Neural progenitor cell (in vitro differentiated cells): ENCODE data around the gene MRPS9. TPM values are rescaled to one million over a fixed set of nuclear protein-coding genes. Genes with fewer than 3 reads are reported as not detected.

Experiments
- DNase-seq: peaks from one replicate; pipeline ENCODE4 v3.0.0-alpha.2; 2016; ENCODE audit warnings: low spot score
- H2AFZ ChIP-seq: fragments of 200-600 bp; sonication (generic); replicated peaks from 2 replicates; pipeline ENCODE4 v1.6.1; 2016; ENCODE audit warnings: antibody characterized with exemption
- H3F3A ChIP-seq: fragments of 200-600 bp; sonication (generic); 2 replicates; pipeline ENCODE4 v1.6.1; 2016; ENCODE audit warnings: antibody characterized with exemption, low read depth
- H3K27ac ChIP-seq: fragments of 200-600 bp; sonication (generic); 2 replicates; pipeline ENCODE4 v1.5.1; 2016; ENCODE audit warnings: mild to moderate bottlenecking
- H3K27me3 ChIP-seq: fragments of 200-600 bp; sonication (generic); 2 replicates; pipeline ENCODE4 v1.6.1; 2016; ENCODE audit warnings: mild to moderate bottlenecking, moderate library complexity
- H3K36me3 ChIP-seq: fragments of 200-600 bp; sonication (generic); 2 replicates; pipeline ENCODE4 v1.5.1; 2016
- H3K4me1 ChIP-seq: fragments of 200-600 bp; sonication (generic); 2 replicates; pipeline ENCODE4 v1.6.1; 2016; ENCODE audit warnings: mixed run types
- H3K4me2 ChIP-seq: fragments of 200-600 bp; sonication (generic); 2 replicates; pipeline ENCODE4 v1.6.1; 2016
- H3K4me3 ChIP-seq: fragments of 200-600 bp; sonication (generic); 2 replicates; pipeline ENCODE4 v1.5.1; 2016
- H3K79me2 ChIP-seq: fragments of 200-600 bp; sonication (generic); 2 replicates; pipeline ENCODE4 v1.6.1; 2016; ENCODE audit warnings: low read depth
- H3K9ac ChIP-seq: fragments of 200-600 bp; sonication (generic); 2 replicates; pipeline ENCODE4 v1.6.1; 2016
- H3K9me3 ChIP-seq: fragments of 200-600 bp; sonication (generic); 2 replicates; pipeline ENCODE4 v1.5.1; 2016; ENCODE audit warnings: low read depth
- H4K20me1 ChIP-seq: fragments of 200-600 bp; sonication (generic); 2 replicates; pipeline ENCODE4 v1.6.1; 2016; ENCODE audit warnings: low read depth
- H3K27ac Mint-ChIP-seq: 3 replicates; pipeline ENCODE4 v1.8.0; 2021; ENCODE audit warnings: mixed read lengths
- H3K27me3 Mint-ChIP-seq: 2 replicates; pipeline ENCODE4 v1.8.0; 2022; ENCODE audit warnings: low read depth, mild to moderate bottlenecking, inconsistent platforms, moderate library complexity, mixed read lengths; ENCODE audit not compliant: insufficient read depth
- H3K36me3 Mint-ChIP-seq: 3 replicates; pipeline ENCODE4 v1.8.0; 2021; ENCODE audit warnings: mixed read lengths
- H3K4me1 Mint-ChIP-seq: 3 replicates; pipeline ENCODE4 v1.8.0; 2021; ENCODE audit warnings: mixed read lengths
- H3K4me3 Mint-ChIP-seq: 3 replicates; pipeline ENCODE4 v1.8.0; 2021; ENCODE audit warnings: mild to moderate bottlenecking, moderate library complexity, mixed read lengths
- H3K9me3 Mint-ChIP-seq: 3 replicates; pipeline ENCODE4 v1.8.0; 2020; ENCODE audit warnings: mixed read lengths
- EZH2 ChIP-seq: fragments of 200-600 bp; sonication (generic); IDR thresholded peaks from 2 replicates; pipeline ENCODE4 v1.6.1; 2017; ENCODE audit warnings: antibody characterized with exemption, mild to moderate bottlenecking, moderate library complexity
- EZH2phosphoT487 ChIP-seq: fragments of 200-600 bp; sonication (generic); IDR thresholded peaks from 2 replicates; pipeline ENCODE4 v1.6.1; 2017; ENCODE audit warnings: antibody characterized with exemption
- total RNA-seq: library from RNA; depleted of rRNA; stranded (reverse); fragments of >200 nt; gene quantifications from 2 replicates; pipeline ENCODE4 v1.2.3, GENCODE V29; 2015; ENCODE audit warnings: low replicate concordance
- TF ChIP-seq, protein P1 (sequence below): fragments of 200-600 bp; sonication (generic); IDR thresholded peaks from 2 replicates; pipeline ENCODE4 v1.5.1; 2017; ENCODE audit warnings: antibody characterized with exemption, mild to moderate bottlenecking

Gene MRPS9
- total RNA-seq, 1 donor from 2014 or later, result 78.0 TPM

DNA sequence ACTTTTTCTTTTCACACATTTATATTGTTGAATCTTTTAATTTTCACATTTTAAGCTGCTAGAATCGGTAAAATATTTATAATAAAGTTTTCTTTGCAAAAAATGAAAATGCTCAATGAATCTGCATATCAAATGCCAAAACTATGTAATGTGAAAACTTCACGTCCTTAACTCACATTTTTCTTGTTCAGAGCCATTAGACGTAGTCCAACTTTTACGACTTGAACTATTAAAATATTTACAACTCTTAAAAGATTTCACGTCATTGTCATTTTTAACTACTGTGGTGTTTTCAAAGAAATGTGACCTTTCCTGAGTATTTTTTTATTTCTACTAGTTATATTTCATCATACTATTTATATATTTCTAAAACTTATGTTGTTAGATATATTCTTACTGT lies 54.9 kb downstream of the MRPS9 start:
- no peak overlapping the region for H3K4me2 ChIP-seq
- H3K27me3 ChIP-seq, result no peaks in the 10 kb centered on the region
- H3K36me3 ChIP-seq, result peaks cover 30% of the 10 kb centered on the region
- no peak overlapping the region for H3K27ac Mint-ChIP-seq
- no peaks in the 10 kb centered on the region for H3F3A ChIP-seq
- no peak overlapping the region for H3K4me3 Mint-ChIP-seq
- no peak overlapping the region for H3K9ac ChIP-seq
- H3K4me1 Mint-ChIP-seq, result no peaks in the 10 kb centered on the region
- peaks cover 5% of the 10 kb centered on the region for H3K36me3 Mint-ChIP-seq
- no peak for DNase-seq
- no peaks in the 10 kb centered on the region for H3K9me3 Mint-ChIP-seq
- no peaks in the 10 kb centered on the region for H3K9me3 ChIP-seq
- no peaks in the 10 kb centered on the region for H3K4me1 ChIP-seq
- no peak overlapping the region for H2AFZ ChIP-seq
- no peaks in the 10 kb centered on the region for H3K79me2 ChIP-seq
- no peak overlapping the region for H3K27ac ChIP-seq
- H3K27me3 Mint-ChIP-seq, result no peaks in the 10 kb centered on the region
- H3K4me3 ChIP-seq, result no peak overlapping the region
- TF ChIP-seq EZH2phosphoT487, result no peak
- TF ChIP-seq EZH2, result no peak
- TF ChIP-seq, protein P1, sequence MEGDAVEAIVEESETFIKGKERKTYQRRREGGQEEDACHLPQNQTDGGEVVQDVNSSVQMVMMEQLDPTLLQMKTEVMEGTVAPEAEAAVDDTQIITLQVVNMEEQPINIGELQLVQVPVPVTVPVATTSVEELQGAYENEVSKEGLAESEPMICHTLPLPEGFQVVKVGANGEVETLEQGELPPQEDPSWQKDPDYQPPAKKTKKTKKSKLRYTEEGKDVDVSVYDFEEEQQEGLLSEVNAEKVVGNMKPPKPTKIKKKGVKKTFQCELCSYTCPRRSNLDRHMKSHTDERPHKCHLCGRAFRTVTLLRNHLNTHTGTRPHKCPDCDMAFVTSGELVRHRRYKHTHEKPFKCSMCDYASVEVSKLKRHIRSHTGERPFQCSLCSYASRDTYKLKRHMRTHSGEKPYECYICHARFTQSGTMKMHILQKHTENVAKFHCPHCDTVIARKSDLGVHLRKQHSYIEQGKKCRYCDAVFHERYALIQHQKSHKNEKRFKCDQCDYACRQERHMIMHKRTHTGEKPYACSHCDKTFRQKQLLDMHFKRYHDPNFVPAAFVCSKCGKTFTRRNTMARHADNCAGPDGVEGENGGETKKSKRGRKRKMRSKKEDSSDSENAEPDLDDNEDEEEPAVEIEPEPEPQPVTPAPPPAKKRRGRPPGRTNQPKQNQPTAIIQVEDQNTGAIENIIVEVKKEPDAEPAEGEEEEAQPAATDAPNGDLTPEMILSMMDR, result no peak
- no peaks in the 10 kb centered on the region for H4K20me1 ChIP-seq

DNA sequence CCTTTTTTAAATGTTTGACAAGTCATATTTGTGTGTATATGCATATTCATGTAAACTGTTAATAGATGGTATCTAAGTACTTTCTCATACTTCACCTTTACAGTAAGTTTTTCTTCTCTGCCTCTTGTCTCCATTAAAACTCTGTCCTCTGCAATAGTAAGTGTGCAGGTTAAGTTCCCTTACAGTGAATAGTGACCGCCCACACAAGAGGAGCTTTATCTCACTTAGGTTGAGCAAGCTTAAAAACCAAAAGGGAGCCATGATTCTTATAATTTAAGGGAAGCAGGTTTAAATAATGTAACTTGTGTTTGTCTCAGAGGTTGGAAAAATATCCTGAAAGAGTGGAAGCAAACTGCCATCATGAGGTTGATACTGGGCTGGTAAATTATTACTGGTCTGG lies 61.3 kb downstream of the MRPS9 start:
- H3K27me3 ChIP-seq, result no peaks in the 10 kb centered on the region
- H3K9ac ChIP-seq, result no peak overlapping the region
- H3K4me1 ChIP-seq, result peaks cover 11% of the 10 kb centered on the region
- H3K4me3 ChIP-seq, result no peak overlapping the region
- Mint-ChIP-seq H3K9me3 (no peaks in the 10 kb centered on the region), H3K27me3 (no peaks in the 10 kb centered on the region), H3K4me3 (no peak overlapping the region), H3K27ac (no peak overlapping the region), H3K4me1 (peaks cover 20% of the 10 kb centered on the region), H3K36me3 (peaks cover 16% of the 10 kb centered on the region)
- no peak for DNase-seq
- H3K9me3 ChIP-seq, result no peaks in the 10 kb centered on the region
- TF ChIP-seq EZH2phosphoT487, result no peak
- TF ChIP-seq, protein P1, result no peak
- no peak for TF ChIP-seq EZH2
- H3F3A ChIP-seq, result no peaks in the 10 kb centered on the region
- no peak overlapping the region for H2AFZ ChIP-seq
- no peaks in the 10 kb centered on the region for H4K20me1 ChIP-seq
- no peak overlapping the region for H3K4me2 ChIP-seq
- H3K27ac ChIP-seq, result no peak overlapping the region
- H3K79me2 ChIP-seq, result no peaks in the 10 kb centered on the region
- peaks cover 10% of the 10 kb centered on the region for H3K36me3 ChIP-seq

DNA sequence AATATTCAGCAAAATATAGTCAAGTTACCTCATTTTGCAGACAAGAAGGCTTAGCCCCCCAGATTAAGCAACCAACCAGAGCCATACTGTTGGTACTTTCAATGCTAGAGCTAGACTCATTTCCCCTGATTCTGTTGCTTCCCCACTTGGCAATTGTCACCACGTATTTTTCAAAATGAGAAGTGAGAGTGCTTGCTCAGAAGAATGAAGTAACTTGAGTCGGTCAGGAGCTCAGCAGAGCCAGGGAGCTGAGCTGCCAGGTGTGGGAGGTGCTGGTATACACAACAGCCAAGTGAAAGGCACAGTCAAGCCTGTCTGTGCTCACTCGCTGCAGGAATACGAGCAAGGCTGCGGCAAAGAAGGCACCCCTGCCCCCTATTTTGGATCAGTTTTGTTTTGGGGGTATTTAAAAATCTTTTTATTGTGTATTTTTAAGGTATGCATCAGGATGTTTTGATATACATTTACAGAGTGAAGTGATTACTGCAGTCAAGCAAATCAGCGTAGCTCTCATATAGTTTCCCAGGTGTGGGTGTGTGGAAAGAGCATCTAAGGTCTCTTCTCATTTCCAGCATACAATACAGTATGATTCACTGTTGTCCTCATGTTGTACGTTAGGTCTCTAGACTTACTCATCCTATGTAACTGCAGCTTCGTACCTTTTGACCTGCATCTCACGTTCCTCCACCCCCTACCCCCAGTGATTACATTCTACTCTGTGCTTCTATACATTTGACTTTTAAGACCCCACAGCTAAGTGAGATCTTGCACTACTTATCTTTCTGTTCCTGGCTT lies 62.4 kb downstream of the MRPS9 start:
- no peak overlapping the region for H3K4me3 ChIP-seq
- peaks cover 11% of the 10 kb centered on the region for H3K4me1 ChIP-seq
- no peak overlapping the region for H3K4me2 ChIP-seq
- Mint-ChIP-seq H3K9me3 (no peaks in the 10 kb centered on the region), H3K4me1 (peaks cover 20% of the 10 kb centered on the region), H3K4me3 (no peak overlapping the region), H3K36me3 (peaks cover 16% of the 10 kb centered on the region), H3K27me3 (no peaks in the 10 kb centered on the region), H3K27ac (no peak overlapping the region)
- no peak overlapping the region for H2AFZ ChIP-seq
- H3K36me3 ChIP-seq, result peaks cover 10% of the 10 kb centered on the region
- H3K9ac ChIP-seq, result no peak overlapping the region
- no peaks in the 10 kb centered on the region for H3K9me3 ChIP-seq
- no peaks in the 10 kb centered on the region for H3F3A ChIP-seq
- no peak for DNase-seq
- H4K20me1 ChIP-seq, result no peaks in the 10 kb centered on the region
- H3K79me2 ChIP-seq, result no peaks in the 10 kb centered on the region
- H3K27me3 ChIP-seq, result no peaks in the 10 kb centered on the region
- TF ChIP-seq EZH2, result no peak
- no peak for TF ChIP-seq EZH2phosphoT487
- TF ChIP-seq, protein P1, result no peak
- no peak overlapping the region for H3K27ac ChIP-seq
